PFSK-1 (cell line): Measurements from ENCODE around the gene CNTFR.

ENCODE experiments used
- FOXP2 ChIP-seq: optimal IDR thresholded peaks from 2 replicates; pipeline ENCODE3; 2011; ENCODE audit warnings: borderline replicate concordance, control low read depth, inconsistent platforms; ENCODE audit not compliant: insufficient read depth; ENCODE audit errors: extremely low read length, extremely low read depth
- POLR2AphosphoS5 ChIP-seq: IDR thresholded peaks from 2 replicates; pipeline ENCODE4 v1.6.1; 2012; ENCODE audit warnings: low read depth, mild to moderate bottlenecking, control low read depth, low read length, moderate library complexity
- SIN3A ChIP-seq: IDR thresholded peaks from 2 replicates; pipeline ENCODE4 v1.6.1; 2012; ENCODE audit warnings: mild to moderate bottlenecking, low read length, moderate library complexity, borderline replicate concordance; ENCODE audit not compliant: insufficient read depth
- TAF1 ChIP-seq: IDR thresholded peaks from 2 replicates; pipeline ENCODE4 v1.6.1; 2012; ENCODE audit warnings: low read length, control low read depth, borderline replicate concordance; ENCODE audit not compliant: insufficient read depth
- TF ChIP-seq, protein P1 (sequence below), 2 experiments: IDR thresholded peaks; 2 replicates each; pipeline versions ENCODE4 v1.6.1 to v1.8.0; 2011 to 2012; ENCODE audit warnings: low read depth in 2 of 2, low read length in 2 of 2, control low read depth in 1 of 2, inconsistent platforms in 1 of 2, mild to moderate bottlenecking in 1 of 2, moderate library complexity in 1 of 2; ENCODE audit not compliant: insufficient read depth in 1 of 2

CNTFR gene

DNA sequence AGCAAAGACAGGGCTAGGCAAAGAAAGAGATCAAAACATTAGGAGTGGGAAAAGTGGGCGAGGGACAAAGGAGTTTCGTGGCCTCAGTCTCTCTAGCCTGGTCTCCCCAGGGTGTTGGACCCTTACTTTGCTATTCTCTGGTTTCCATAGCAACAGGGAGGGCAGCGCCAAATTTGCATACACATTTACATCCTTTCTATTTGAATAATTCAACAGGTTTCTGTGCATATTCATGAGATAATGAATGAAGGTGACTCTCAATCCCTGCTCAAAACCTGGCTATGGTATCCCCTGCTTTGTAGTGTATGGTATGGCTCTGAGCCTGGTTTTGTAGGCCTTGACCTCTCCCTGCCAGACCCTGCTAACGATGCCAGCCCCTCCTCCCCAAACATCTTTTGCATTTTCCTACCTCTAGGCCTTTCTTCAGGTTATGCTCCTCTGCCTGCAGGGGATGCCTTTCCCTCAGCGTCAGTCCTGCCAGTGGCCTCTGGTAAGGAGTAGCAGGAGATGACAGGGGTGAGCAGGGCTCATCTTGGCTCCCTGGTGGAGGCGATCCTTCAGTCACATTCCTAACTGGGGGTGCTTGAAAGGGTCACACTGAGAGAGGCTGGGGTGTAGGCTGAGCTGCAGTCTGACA lies 12.5 kb upstream of the CNTFR start:
- TF ChIP-seq TAF1 (no peak), FOXP2 (no peak), POLR2AphosphoS5 (no peak), SIN3A (no peak)
- TF ChIP-seq, protein P1, sequence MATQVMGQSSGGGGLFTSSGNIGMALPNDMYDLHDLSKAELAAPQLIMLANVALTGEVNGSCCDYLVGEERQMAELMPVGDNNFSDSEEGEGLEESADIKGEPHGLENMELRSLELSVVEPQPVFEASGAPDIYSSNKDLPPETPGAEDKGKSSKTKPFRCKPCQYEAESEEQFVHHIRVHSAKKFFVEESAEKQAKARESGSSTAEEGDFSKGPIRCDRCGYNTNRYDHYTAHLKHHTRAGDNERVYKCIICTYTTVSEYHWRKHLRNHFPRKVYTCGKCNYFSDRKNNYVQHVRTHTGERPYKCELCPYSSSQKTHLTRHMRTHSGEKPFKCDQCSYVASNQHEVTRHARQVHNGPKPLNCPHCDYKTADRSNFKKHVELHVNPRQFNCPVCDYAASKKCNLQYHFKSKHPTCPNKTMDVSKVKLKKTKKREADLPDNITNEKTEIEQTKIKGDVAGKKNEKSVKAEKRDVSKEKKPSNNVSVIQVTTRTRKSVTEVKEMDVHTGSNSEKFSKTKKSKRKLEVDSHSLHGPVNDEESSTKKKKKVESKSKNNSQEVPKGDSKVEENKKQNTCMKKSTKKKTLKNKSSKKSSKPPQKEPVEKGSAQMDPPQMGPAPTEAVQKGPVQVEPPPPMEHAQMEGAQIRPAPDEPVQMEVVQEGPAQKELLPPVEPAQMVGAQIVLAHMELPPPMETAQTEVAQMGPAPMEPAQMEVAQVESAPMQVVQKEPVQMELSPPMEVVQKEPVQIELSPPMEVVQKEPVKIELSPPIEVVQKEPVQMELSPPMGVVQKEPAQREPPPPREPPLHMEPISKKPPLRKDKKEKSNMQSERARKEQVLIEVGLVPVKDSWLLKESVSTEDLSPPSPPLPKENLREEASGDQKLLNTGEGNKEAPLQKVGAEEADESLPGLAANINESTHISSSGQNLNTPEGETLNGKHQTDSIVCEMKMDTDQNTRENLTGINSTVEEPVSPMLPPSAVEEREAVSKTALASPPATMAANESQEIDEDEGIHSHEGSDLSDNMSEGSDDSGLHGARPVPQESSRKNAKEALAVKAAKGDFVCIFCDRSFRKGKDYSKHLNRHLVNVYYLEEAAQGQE (IDR thresholded peaks at IDR 0.05; ENCODE audit: insufficient read depth in 1 of 2, low read depth in 2 of 2, low read length in 2 of 2), result no peak

DNA sequence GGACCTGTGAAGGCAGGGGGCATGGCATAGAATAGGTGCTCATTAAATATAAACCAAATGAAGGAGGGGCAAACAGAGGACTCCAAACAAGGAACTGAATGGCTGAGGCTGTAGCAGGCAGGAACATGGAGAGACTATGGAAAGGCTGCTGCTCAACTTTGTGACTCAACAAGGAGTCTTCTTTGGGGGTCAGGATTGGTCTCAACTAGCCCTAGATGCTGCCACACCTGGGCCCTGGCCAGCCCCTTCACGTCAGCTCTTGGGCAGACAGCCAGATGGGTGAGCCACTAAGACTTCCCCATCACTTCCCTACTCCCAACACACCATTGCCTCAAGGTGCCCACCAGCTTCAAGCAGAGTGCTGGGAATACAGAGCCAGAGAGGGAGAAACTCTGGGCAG lies 11.4 kb upstream of the CNTFR start:
- TF ChIP-seq, protein P1 (IDR thresholded peaks at IDR 0.05; ENCODE audit: insufficient read depth in 1 of 2, low read depth in 2 of 2, low read length in 2 of 2), result no peak
- TF ChIP-seq TAF1, result no peak
- no peak for TF ChIP-seq SIN3A
- TF ChIP-seq FOXP2, result no peak
- TF ChIP-seq POLR2AphosphoS5, result no peak

DNA sequence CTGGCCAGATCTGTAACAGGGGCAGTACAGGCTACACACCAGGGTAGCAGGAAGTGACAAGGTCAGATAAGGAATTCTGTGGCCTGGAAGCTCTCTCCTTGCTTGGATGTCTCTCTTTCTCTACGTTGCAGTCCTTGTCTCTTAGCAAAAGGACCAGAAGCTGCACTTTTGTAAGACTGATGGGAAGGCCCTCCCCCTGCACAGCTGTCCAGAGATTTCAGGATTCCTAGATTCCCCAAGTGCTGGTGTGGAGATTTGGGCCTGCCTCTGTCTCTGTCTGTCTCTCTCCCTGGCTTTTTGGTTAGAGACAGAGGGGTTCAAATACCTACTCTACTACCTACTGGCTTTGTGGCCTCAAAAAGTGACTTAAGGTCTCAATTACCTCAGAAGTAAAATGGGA lies 10.0 kb upstream of the CNTFR start:
- TF ChIP-seq TAF1 (no peak), FOXP2 (no peak), POLR2AphosphoS5 (no peak), SIN3A (no peak)
- TF ChIP-seq, protein P1 (IDR thresholded peaks at IDR 0.05; ENCODE audit: insufficient read depth in 1 of 2, low read depth in 2 of 2, low read length in 2 of 2), result no peak

DNA sequence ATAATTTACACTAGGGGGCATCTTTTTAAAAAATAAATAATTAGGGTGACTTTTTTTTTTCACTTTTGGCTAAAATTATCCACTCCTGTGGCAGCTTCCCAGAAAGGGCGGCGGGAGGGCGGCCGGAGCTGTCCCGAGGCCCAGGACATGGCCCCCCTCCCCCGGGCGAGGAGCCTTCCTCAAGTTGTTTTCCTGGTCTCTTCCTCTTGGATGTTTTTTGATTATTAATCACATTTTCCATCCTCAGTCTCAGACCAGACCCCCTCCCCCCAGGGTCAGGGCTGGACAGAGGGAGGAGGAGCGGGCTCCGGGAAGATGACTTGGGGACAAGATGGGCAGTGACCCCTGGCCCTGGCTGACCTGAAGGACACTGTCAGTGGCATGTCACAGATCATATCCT lies 4.7 kb upstream of the CNTFR start:
- TF ChIP-seq SIN3A, result no peak
- no peak for TF ChIP-seq FOXP2
- no peak for TF ChIP-seq TAF1

DNA sequence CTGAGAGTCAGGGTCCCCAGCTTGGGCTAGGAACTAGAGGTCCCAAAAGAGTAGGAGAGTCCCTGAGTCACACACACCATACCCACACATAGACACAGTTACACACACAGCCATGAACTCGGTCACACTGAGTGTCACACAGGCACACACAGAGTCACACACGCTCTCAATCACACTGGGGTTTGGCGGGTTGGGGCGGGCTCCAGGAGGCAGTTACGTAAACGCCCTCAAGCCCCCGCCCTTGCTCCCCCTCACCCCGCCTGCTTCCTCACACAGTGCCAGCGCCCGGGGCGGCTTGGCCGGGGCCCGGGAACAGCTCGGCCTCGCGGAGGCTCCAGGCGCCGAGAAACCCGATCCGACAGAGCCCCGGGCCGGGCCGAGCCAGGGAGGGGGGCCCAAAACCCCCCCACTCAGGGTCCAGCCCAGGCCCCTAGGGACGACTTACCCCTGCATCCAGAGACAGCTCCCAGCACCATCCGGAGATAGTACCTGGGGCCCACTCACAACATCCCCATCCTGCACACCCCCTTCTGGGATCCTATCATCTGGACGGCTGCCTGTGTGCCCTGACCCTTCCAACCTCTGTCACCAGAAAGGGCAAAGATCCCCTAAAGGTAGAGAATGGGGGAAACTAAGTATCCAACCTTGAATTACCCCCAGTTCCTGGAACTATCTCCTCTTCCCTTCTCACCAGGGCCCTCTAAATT lies 3.5 kb upstream of the CNTFR start:
- no peak for TF ChIP-seq POLR2AphosphoS5
- TF ChIP-seq, protein P1 (IDR thresholded peaks at IDR 0.05; ENCODE audit: insufficient read depth in 1 of 2, low read depth in 2 of 2, low read length in 2 of 2), result no peak
- no peak for TF ChIP-seq FOXP2
- no peak for TF ChIP-seq TAF1
- TF ChIP-seq SIN3A, result no peak
